IMR-90 (cell line): Measurements from ENCODE around the gene GRK5. TPM values are rescaled to one million over a fixed set of nuclear protein-coding genes. Genes with fewer than 3 reads are reported as not detected.

Experiments used
- ATAC-seq: fragments of 200-7000 bp; cut with Tn5 transposase; 2 replicates; pipeline ENCODE4 v1.9.1; 2020; ENCODE audit warnings: low read depth, mild to moderate bottlenecking, moderate library complexity
- BruUV-seq: library from RNA; stranded (reverse); fragments of 400-500 nt; replicated peaks from 2 replicates; lab custom pipeline; 2021; lab: Mats Ljungman, UMichigan
- CTCF ChIA-PET: fragments of 300-600 bp; formaldehyde crosslinking; extraction: SDS; loops from one replicate; lab custom pipeline; 2021; ENCODE audit warnings: antibody characterized with exemption; lab: Yijun Ruan, JAX
- POLR2A ChIA-PET: fragments of 300-600 bp; sonication (Branson Sonifier 250); formaldehyde crosslinking; loops from one replicate; lab custom pipeline; 2022; ENCODE audit warnings: antibody characterized with exemption; ENCODE audit not compliant: unreplicated experiment; lab: Charles Lee
- DNase-seq: peaks from one replicate; pipeline ENCODE4 v3.0.0; 2013
- H2AFZ ChIP-seq: replicated peaks from 2 replicates; pipeline ENCODE3; 2013; ENCODE audit warnings: low read length, mild to moderate bottlenecking; ENCODE audit not compliant: poor library complexity
- H2AK5ac ChIP-seq: 2 replicates; pipeline ENCODE4 v1.6.1; 2013; ENCODE audit warnings: low read depth, low read length, inconsistent platforms
- H2AK9ac ChIP-seq: replicated peaks from 2 replicates; pipeline ENCODE3; 2013; ENCODE audit warnings: mild to moderate bottlenecking, low read depth, low read length, moderate library complexity; ENCODE audit not compliant: poor library complexity
- H2BK120ac ChIP-seq: 2 replicates; pipeline ENCODE4 v1.6.1; 2013; ENCODE audit warnings: low read depth, low read length, inconsistent platforms
- H2BK15ac ChIP-seq: 3 replicates; pipeline ENCODE4 v1.6.1; 2013; ENCODE audit warnings: low read depth, low read length, inconsistent platforms
- H2BK20ac ChIP-seq: 2 replicates; pipeline ENCODE4 v1.6.1; 2013; ENCODE audit warnings: low read depth, mild to moderate bottlenecking, inconsistent platforms, low read length, moderate library complexity
- H2BK5ac ChIP-seq: 2 replicates; pipeline ENCODE4 v1.6.1; 2013; ENCODE audit warnings: mild to moderate bottlenecking, low read depth, low read length, inconsistent platforms; ENCODE audit not compliant: poor library complexity, severe bottlenecking
- H3K14ac ChIP-seq: replicated peaks from 2 replicates; pipeline ENCODE4 v1.6.1; 2013; ENCODE audit warnings: low read depth, low read length, inconsistent platforms
- H3K18ac ChIP-seq: 2 replicates; pipeline ENCODE4 v1.6.1; 2013; ENCODE audit warnings: low read depth, low read length, control low read depth
- H3K23ac ChIP-seq: 2 replicates; pipeline ENCODE4 v1.6.1; 2013; ENCODE audit warnings: low read depth, low read length, inconsistent platforms
- H3K27ac ChIP-seq: 2 replicates; pipeline ENCODE4 v1.5.1; 2013; ENCODE audit warnings: mild to moderate bottlenecking, control low read depth, low read length; ENCODE audit not compliant: insufficient read depth
- H3K27me3 ChIP-seq: 2 replicates; pipeline ENCODE4 v1.6.1; 2013; ENCODE audit warnings: low read length; ENCODE audit not compliant: control insufficient read depth, insufficient read depth
- H3K36me3 ChIP-seq: 2 replicates; pipeline ENCODE4 v1.6.1; 2013; ENCODE audit warnings: low read length, mixed read lengths; ENCODE audit not compliant: control insufficient read depth, insufficient read depth
- H3K4ac ChIP-seq: 2 replicates; pipeline ENCODE4 v1.6.1; 2013; ENCODE audit warnings: low read depth, low read length, inconsistent platforms
- H3K4me1 ChIP-seq: 2 replicates; pipeline ENCODE4 v1.6.1; 2013; ENCODE audit warnings: low read length, mixed read lengths; ENCODE audit not compliant: control insufficient read depth, insufficient read depth
- H3K4me2 ChIP-seq: 2 replicates; pipeline ENCODE4 v1.6.1; 2013; ENCODE audit warnings: low read depth, mild to moderate bottlenecking, control low read depth, low read length, moderate library complexity
- H3K4me3 ChIP-seq: 2 replicates; pipeline ENCODE4 v1.5.1; 2013; ENCODE audit warnings: low read depth, mild to moderate bottlenecking, control low read depth, low read length, moderate library complexity; ENCODE audit not compliant: insufficient read depth
- H3K56ac ChIP-seq: 2 replicates; pipeline ENCODE4 v1.6.1; 2013; ENCODE audit warnings: low read length, inconsistent platforms; ENCODE audit not compliant: insufficient read depth; ENCODE audit errors: extremely low read depth
- H3K79me1 ChIP-seq, 2 experiments: 2 replicates each; pipeline ENCODE4 v1.6.1; 2013; ENCODE audit warnings: low read length in 2 of 2, inconsistent platforms in 1 of 2, low read depth in 1 of 2
- H3K9ac ChIP-seq: 2 replicates; pipeline ENCODE4 v1.6.1; 2013; ENCODE audit warnings: low read depth, low read length, control low read depth
- H3K9me1 ChIP-seq: 2 replicates; pipeline ENCODE4 v1.6.1; 2013; ENCODE audit warnings: low read length, inconsistent platforms; ENCODE audit not compliant: insufficient read depth
- H3K9me3 ChIP-seq: 2 replicates; pipeline ENCODE4 v1.6.1; 2013; ENCODE audit warnings: low read length; ENCODE audit not compliant: control insufficient read depth, insufficient read depth
- H4K20me1 ChIP-seq: 2 replicates; pipeline ENCODE4 v1.6.1; 2013; ENCODE audit warnings: low read length, inconsistent platforms; ENCODE audit not compliant: insufficient read depth
- H4K5ac ChIP-seq: 2 replicates; pipeline ENCODE4 v1.6.1; 2013; ENCODE audit warnings: mild to moderate bottlenecking, low read depth, low read length, control low read depth
- H4K8ac ChIP-seq, 2 experiments: 2 replicates each; pipeline ENCODE4 v1.6.1; 2013; ENCODE audit warnings: low read depth in 2 of 2, low read length in 2 of 2, control low read depth in 1 of 2, inconsistent platforms in 1 of 2
- H4K91ac ChIP-seq: 2 replicates; pipeline ENCODE4 v1.6.1; 2013; ENCODE audit warnings: low read depth, low read length, inconsistent platforms; ENCODE audit not compliant: insufficient read depth
- BHLHE40 ChIP-seq: fragments of 150-350 bp; IDR thresholded peaks from 2 replicates; pipeline ENCODE4 v1.6.1; 2016; ENCODE audit warnings: mild to moderate bottlenecking, low read depth, low read length
- CEBPB ChIP-seq: IDR thresholded peaks from 2 replicates; pipeline ENCODE4 v1.6.1; 2012; ENCODE audit warnings: low read depth, low read length, improper control_type of control experiment
- CHD1 ChIP-seq: IDR thresholded peaks from 2 replicates; pipeline ENCODE4 v1.6.1; 2012; ENCODE audit warnings: low read depth, low read length, improper control_type of control experiment
- CTCF ChIP-seq: conservative IDR thresholded peaks from 2 replicates; pipeline ENCODE4 v1.5.1; 2012; ENCODE audit warnings: mild to moderate bottlenecking, low read depth, low read length, improper control_type of control experiment
- ELK1 ChIP-seq: fragments of 150-350 bp; IDR thresholded peaks from 2 replicates; pipeline ENCODE4 v1.6.1; 2016; ENCODE audit warnings: low read depth, mild to moderate bottlenecking, low read length, moderate library complexity, borderline replicate concordance
- FOS ChIP-seq: fragments of 150-350 bp; IDR thresholded peaks from 2 replicates; pipeline ENCODE4 v1.6.1; 2016; ENCODE audit warnings: low read depth, low read length
- MAFK ChIP-seq: IDR thresholded peaks from 2 replicates; pipeline ENCODE4 v1.6.1; 2012; ENCODE audit warnings: low read depth, low read length, improper control_type of control experiment
- MAZ ChIP-seq: IDR thresholded peaks from 2 replicates; pipeline ENCODE4 v1.6.1; 2012; ENCODE audit warnings: low read depth, mild to moderate bottlenecking, low read length, improper control_type of control experiment, moderate library complexity, borderline replicate concordance
- NFE2L2 ChIP-seq: fragments of 150-350 bp; IDR thresholded peaks from 2 replicates; pipeline ENCODE4 v1.6.1; 2016; ENCODE audit warnings: low read depth, mild to moderate bottlenecking, low read length
- POLR2A ChIP-seq: IDR thresholded peaks from 2 replicates; pipeline ENCODE4 v1.6.1; 2012; ENCODE audit warnings: mild to moderate bottlenecking, low read depth, low read length
- RAD21 ChIP-seq: IDR thresholded peaks from 2 replicates; pipeline ENCODE4 v1.6.1; 2012; ENCODE audit warnings: low read length, improper control_type of control experiment
- RCOR1 ChIP-seq: IDR thresholded peaks from 2 replicates; pipeline ENCODE4 v1.6.1; 2012; ENCODE audit warnings: mild to moderate bottlenecking, low read length, improper control_type of control experiment; ENCODE audit not compliant: insufficient replicate concordance
- RFX5 ChIP-seq: IDR thresholded peaks from 2 replicates; pipeline ENCODE4 v1.8.0; 2012; ENCODE audit warnings: low read depth, mild to moderate bottlenecking, low read length, moderate library complexity
- SMC3 ChIP-seq: fragments of 150-350 bp; IDR thresholded peaks from 2 replicates; pipeline ENCODE4 v1.6.1; 2016; ENCODE audit warnings: low read depth, mild to moderate bottlenecking, antibody characterized with exemption, low read length, moderate library complexity
- WGBS, 2 experiments: methylation state at CpG; one replicate each; pipeline versions ENCODE4 v1.1.5 to v1.1.7; 2013; ENCODE audit warnings: missing lambda C conversion rate in 2 of 2; ENCODE audit not compliant: insufficient read length in 1 of 2; ENCODE audit errors: extremely low coverage in 2 of 2; 5-methylcytosine and 5-hydroxymethylcytosine counted together
- dilution Hi-C: fragments of 300-500 bp; cut with HindIII; formaldehyde crosslinking; loops from one replicate; pipeline ENCODE4 v1.14.3; 2018; ENCODE audit warnings: low sequenced_read_pairs; ENCODE audit not compliant: unreplicated experiment
- in situ Hi-C: fragments of 300-500 bp; cut with MboI; formaldehyde crosslinking; loops from 3 replicates; pipeline ENCODE4 v1.14.3; 2019; ENCODE audit warnings: low sequenced_read_pairs, inconsistent platforms, mixed read lengths
- intact Hi-C: fragments of 100-400 bp; cut with micrococcal nuclease; formaldehyde crosslinking; loops from 2 replicates; pipeline ENCODE4 v1.10.0; 2022
- polyA plus RNA-seq, 3 experiments: library from polyadenylated mRNA; depleted of rRNA; stranded (reverse); fragments of >200 nt; gene quantifications; 2 replicates each; pipeline ENCODE4 v1.2.3, GENCODE V29; 2012; ENCODE audit warnings: low replicate concordance in 1 of 3
- total RNA-seq: library from RNA; depleted of rRNA; stranded (reverse); fragments of >200 nt; gene quantifications from 2 replicates; pipeline ENCODE4 v1.2.3, GENCODE V29; 2012

GRK5 gene
- total and polyA plus RNA-seq, 2 of the 4 experiments (the other 2 are of a cell fraction), result 12.9 to 16.3 TPM

- H4K91ac ChIP-seq, result peak overlapping the region; percentile 90; the same call in 1 of the 2 replicates
- in situ Hi-C loops, result no loop called here
- peaks cover 18 to 69% of the 10 kb centered on the region in 2 experiments for H3K79me1 ChIP-seq
- H3K18ac ChIP-seq, result peak overlapping the region; percentile 56; the same call in 1 of the 2 replicates
- peak overlapping the region; percentile 82 to 84; a peak in 3 of 4 replicates for H4K8ac ChIP-seq
- no peak overlapping the region for H3K4me2 ChIP-seq
- H3K27me3 ChIP-seq, result no peaks in the 10 kb centered on the region
- H2BK15ac ChIP-seq, result peak overlapping the region; percentile 34; the same call in 1 of the 3 replicates
- WGBS, 2 experiments, result 33% methylated on average over 12 of the region's 18 CpGs; no CpG with 5 or more reads in 1 of the 2 experiments
- H3K36me3 ChIP-seq, result peaks cover 32% of the 10 kb centered on the region; the same call in 1 of the 2 replicates
- H3K9me3 ChIP-seq, result no peaks in the 10 kb centered on the region
- intact Hi-C loops, result loop anchor here (5.0 kb wide), 2 partner anchors 73 to 138 kb away; no protein-coding TSS in a partner anchor
- ChIA-PET POLR2A (interaction anchor here (1.2 kb wide), 1 partner anchor 8 kb away, joined by 5 read pairs; no protein-coding TSS in a partner anchor), CTCF (interaction anchor here (0.6 to 1.6 kb wide), 4 partner anchors 20 to 200 kb away, joined by 3 to 5 read pairs (median 4); partner anchors contain the start of gene RGS10)
- H2AFZ ChIP-seq, result no peak overlapping the region
- H3K4me3 ChIP-seq, result no peak overlapping the region
- no peak overlapping the region for H3K23ac ChIP-seq
- H4K20me1 ChIP-seq, result peaks cover 7% of the 10 kb centered on the region; the same call in 1 of the 2 replicates
- H2BK120ac ChIP-seq, result peak overlapping the region; percentile 85
- H3K56ac ChIP-seq, result peak overlapping the region; percentile 50
- H3K4me1 ChIP-seq, result peaks cover 44% of the 10 kb centered on the region
- H2BK20ac ChIP-seq, result peak overlapping the region; percentile 83; the same call in 1 of the 2 replicates
- H3K4ac ChIP-seq, result peak overlapping the region; percentile 86
- no peak overlapping the region for H3K9ac ChIP-seq
- H4K5ac ChIP-seq, result peak overlapping the region; percentile 78; the same call in 1 of the 2 replicates
- H3K9me1 ChIP-seq, result peaks cover 20% of the 10 kb centered on the region
- H2AK9ac ChIP-seq, result peak overlapping the region; percentile 70
- peak overlapping the region; percentile 97 for H3K27ac ChIP-seq
- H3K14ac ChIP-seq, result peak overlapping the region; percentile 57; the same call in 1 of the 2 replicates
- dilution Hi-C loops, result no loop called here
- peak overlapping the region; percentile 84 for H2BK5ac ChIP-seq
- no TSS peak for BruUV-seq
- H2AK5ac ChIP-seq, result peak overlapping the region; percentile 92; the same call in 1 of the 2 replicates
- DNase-seq (peak; percentile 97), ATAC-seq (peak; percentile 24)
- TF ChIP-seq FOS, result peak; percentile 88
- peak; percentile 55; the same call in 1 of the 2 replicates for TF ChIP-seq CHD1
- TF ChIP-seq RAD21, result no peak; the same call in 1 of the 2 replicates
- TF ChIP-seq ELK1, result no peak
- no peak for TF ChIP-seq CTCF
- 0 out of 2 replicates have a peak, but pooled peaks have one; percentile 16 for TF ChIP-seq SMC3
- TF ChIP-seq RCOR1, result peak; percentile 73
- peak; percentile 80 for TF ChIP-seq CEBPB
- TF ChIP-seq MAFK, result no peak
- no peak for TF ChIP-seq RFX5
- TF ChIP-seq MAZ, result peak; percentile 80
- peak; percentile 96 for TF ChIP-seq BHLHE40
- TF ChIP-seq NFE2L2, result peak; percentile 40; the same call in 1 of the 2 replicates
- TF ChIP-seq POLR2A, result no peak; the same call in 1 of the 2 replicates
Observed at GRCh38 chr10:119409906-119410305, 202.5 kb downstream of the GRK5 start.
